ENCODE data around the gene BRMS1L.

DNA sequence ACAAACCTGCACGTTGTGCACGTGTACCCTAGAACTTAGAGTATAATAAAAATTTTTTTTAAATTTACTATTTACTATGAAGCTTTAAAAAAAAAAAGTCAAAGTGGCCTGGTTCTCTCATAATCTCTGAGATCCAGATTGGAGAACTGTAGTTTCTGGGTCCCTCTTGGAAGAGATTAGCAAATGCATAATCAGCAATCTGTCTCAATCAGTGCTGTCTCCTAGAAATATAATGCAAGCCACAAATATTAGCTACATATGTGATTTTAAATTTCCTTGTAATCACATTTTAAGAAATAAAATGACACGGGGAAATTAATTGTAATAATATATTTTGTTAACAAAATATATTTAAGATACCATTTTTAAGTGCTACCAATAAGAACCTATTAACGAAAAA is 49.3 kb upstream of the BRMS1L start:
- no peak for TF ChIP-seq CTCF (IDR thresholded peaks at IDR 0.05; ENCODE audit: extremely low read depth in 1 of 2, insufficient read depth in 1 of 2, low read depth in 1 of 2, low read length in 2 of 2)
- TF ChIP-seq, protein P1, sequence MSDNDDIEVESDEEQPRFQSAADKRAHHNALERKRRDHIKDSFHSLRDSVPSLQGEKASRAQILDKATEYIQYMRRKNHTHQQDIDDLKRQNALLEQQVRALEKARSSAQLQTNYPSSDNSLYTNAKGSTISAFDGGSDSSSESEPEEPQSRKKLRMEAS (IDR thresholded peaks at IDR 0.05; ENCODE audit: insufficient read depth, insufficient read length): no peak
- TF ChIP-seq POLR2A (IDR thresholded peaks at IDR 0.05; ENCODE audit: low read depth, low read length): no peak
- no peak for TF ChIP-seq POLR2AphosphoS5 (IDR thresholded peaks at IDR 0.05; ENCODE audit: insufficient read depth, low read depth, low read length)
- TF ChIP-seq JUN (IDR thresholded peaks at IDR 0.05; ENCODE audit: borderline replicate concordance, insufficient read depth, insufficient read length, low read depth): no peak

Measured in endothelial cell of umbilical vein (primary cell).